Activated CD4-positive, alpha-beta T cell treated with anti-CD3 and anti-CD28 coated beads for 4 hours (primary cell): ENCODE measurements around the gene PTCD2.
A peak's percentile ranks its signal among the peaks of the same experiment; 100 is the strongest.

Experiments
- DNase-seq, 2 donors: peaks; one replicate each; pipeline ENCODE4 v3.0.0-alpha.2; 2020

The PTCD2 gene

GRCh38 chr5:72352616-72353015, 32.4 kb downstream of the PTCD2 start:
- DNase-seq = no peak

GRCh38 chr5:72353046-72353445, 32.9 kb downstream of the PTCD2 start:
- no peak for DNase-seq

- no peak for DNase-seq
These were observed 35.6 kb downstream of the PTCD2 start for GRCh38 chr5:72355706-72356299.

GRCh38 chr5:72356361-72356760, 36.2 kb downstream of the PTCD2 start:
- no peak for DNase-seq

GRCh38 chr5:72358925-72359324, 38.8 kb downstream of the PTCD2 start:
- no peak for DNase-seq

GRCh38 chr5:72359886-72360285, 39.7 kb downstream of the PTCD2 start:
- DNase-seq = no peak

- no peak for DNase-seq
These were observed 43.1 kb downstream of the PTCD2 start for GRCh38 chr5:72363166-72363802.

GRCh38 chr5:72364171-72364570, 44.0 kb downstream of the PTCD2 start:
- DNase-seq = no peak

- DNase-seq = no peak
These were observed 44.8 kb downstream of the PTCD2 start for GRCh38 chr5:72364951-72365350.

- peak in 1 of 2 donors; percentile 2 for DNase-seq
These were observed 46.3 kb downstream of the PTCD2 start for GRCh38 chr5:72366324-72366976.

GRCh38 chr5:72368271-72368670, 48.1 kb downstream of the PTCD2 start:
- no peak for DNase-seq

- DNase-seq = no peak
These were observed 49.1 kb downstream of the PTCD2 start for GRCh38 chr5:72369301-72369700.

GRCh38 chr5:72369711-72370110, 49.5 kb downstream of the PTCD2 start:
- DNase-seq = no peak

- DNase-seq = no peak
These were observed 52.2 kb downstream of the PTCD2 start for GRCh38 chr5:72372331-72372730.

GRCh38 chr5:72372923-72373322, 52.8 kb downstream of the PTCD2 start:
- no peak for DNase-seq

- no peak for DNase-seq
These were observed 54.7 kb downstream of the PTCD2 start for GRCh38 chr5:72374844-72375243.

- no peak for DNase-seq
These were observed 56.2 kb downstream of the PTCD2 start for GRCh38 chr5:72376381-72376780.

GRCh38 chr5:72377910-72378638, 57.9 kb downstream of the PTCD2 start:
- no peak for DNase-seq

GRCh38 chr5:72378639-72379289, 58.6 kb downstream of the PTCD2 start:
- no peak for DNase-seq

GRCh38 chr5:72379936-72380335, 59.8 kb downstream of the PTCD2 start:
- DNase-seq = no peak

- DNase-seq = no peak
These were observed 60.5 kb downstream of the PTCD2 start for GRCh38 chr5:72380492-72381274.

- no peak for DNase-seq
These were observed 63.1 kb downstream of the PTCD2 start for GRCh38 chr5:72383280-72383679.
